Liver (tissue), 3 donors: Measurements from ENCODE around the gene CARD14.

Experiments used
- EGR1 ChIP-seq, 2 donors: IDR thresholded peaks; 2 replicates each; pipeline ENCODE4 v1.6.1; 2016 to 2018; ENCODE audit warnings: antibody characterized with exemption in 2 of 2, low read depth in 2 of 2
- FOXA1 ChIP-seq: IDR thresholded peaks from 2 replicates; pipeline ENCODE4 v1.6.1; 2016; ENCODE audit warnings: antibody characterized with exemption
- GABPA ChIP-seq, 2 donors: IDR thresholded peaks in 1 of 2; conservative IDR thresholded peaks in 1 of 2; 2 replicates each; pipeline ENCODE4 v1.6.1; 2016; ENCODE audit warnings: antibody characterized with exemption in 2 of 2, mild to moderate bottlenecking in 1 of 2, moderate library complexity in 1 of 2
- NR2F2 ChIP-seq: IDR thresholded peaks from 2 replicates; pipeline ENCODE4 v1.6.1; 2016; ENCODE audit warnings: antibody characterized with exemption
- RAD21 ChIP-seq, 2 donors: IDR thresholded peaks; 2 replicates each; pipeline ENCODE4 v1.6.1; 2016; ENCODE audit warnings: antibody characterized with exemption in 2 of 2, mild to moderate bottlenecking in 2 of 2
- REST ChIP-seq: IDR thresholded peaks from 2 replicates; pipeline ENCODE4 v1.6.1; 2016; ENCODE audit warnings: antibody characterized with exemption, mild to moderate bottlenecking
- RXRA ChIP-seq, 2 donors: IDR thresholded peaks; 2 replicates each; pipeline ENCODE4 v1.6.1; 2017 to 2018; ENCODE audit warnings: antibody characterized with exemption in 2 of 2, mild to moderate bottlenecking in 1 of 2
- SP1 ChIP-seq: IDR thresholded peaks from 2 replicates; pipeline ENCODE4 v1.6.1; 2018; ENCODE audit warnings: antibody characterized with exemption, mild to moderate bottlenecking
- TAF1 ChIP-seq: conservative IDR thresholded peaks from 2 replicates; pipeline ENCODE4 v1.6.1; 2016; ENCODE audit warnings: antibody characterized with exemption, mild to moderate bottlenecking
- YY1 ChIP-seq: IDR thresholded peaks from 2 replicates; pipeline ENCODE4 v1.6.1; 2016; ENCODE audit warnings: antibody characterized with exemption, mild to moderate bottlenecking
- TF ChIP-seq, protein P1 (sequence below): fragments of 150-350 bp; IDR thresholded peaks from 2 replicates; pipeline ENCODE4 v1.5.1; 2017; ENCODE audit warnings: improper control_type of control experiment, low read depth, low read length; ENCODE audit not compliant: missing input control
- TF ChIP-seq, protein P2 (sequence below): IDR thresholded peaks from 2 replicates; pipeline ENCODE4 v1.6.1; 2016; ENCODE audit warnings: antibody characterized with exemption
- TF ChIP-seq, protein P3 (sequence below): IDR thresholded peaks from 2 replicates; pipeline ENCODE4 v1.6.1; 2016; ENCODE audit warnings: antibody characterized with exemption
- TF ChIP-seq, protein P4 (sequence below): IDR thresholded peaks from 2 replicates; pipeline ENCODE4 v1.6.1; 2016; ENCODE audit warnings: antibody characterized with exemption
- donor health status: healthy.
- donor health status: healthy.

- TF ChIP-seq, protein P1, sequence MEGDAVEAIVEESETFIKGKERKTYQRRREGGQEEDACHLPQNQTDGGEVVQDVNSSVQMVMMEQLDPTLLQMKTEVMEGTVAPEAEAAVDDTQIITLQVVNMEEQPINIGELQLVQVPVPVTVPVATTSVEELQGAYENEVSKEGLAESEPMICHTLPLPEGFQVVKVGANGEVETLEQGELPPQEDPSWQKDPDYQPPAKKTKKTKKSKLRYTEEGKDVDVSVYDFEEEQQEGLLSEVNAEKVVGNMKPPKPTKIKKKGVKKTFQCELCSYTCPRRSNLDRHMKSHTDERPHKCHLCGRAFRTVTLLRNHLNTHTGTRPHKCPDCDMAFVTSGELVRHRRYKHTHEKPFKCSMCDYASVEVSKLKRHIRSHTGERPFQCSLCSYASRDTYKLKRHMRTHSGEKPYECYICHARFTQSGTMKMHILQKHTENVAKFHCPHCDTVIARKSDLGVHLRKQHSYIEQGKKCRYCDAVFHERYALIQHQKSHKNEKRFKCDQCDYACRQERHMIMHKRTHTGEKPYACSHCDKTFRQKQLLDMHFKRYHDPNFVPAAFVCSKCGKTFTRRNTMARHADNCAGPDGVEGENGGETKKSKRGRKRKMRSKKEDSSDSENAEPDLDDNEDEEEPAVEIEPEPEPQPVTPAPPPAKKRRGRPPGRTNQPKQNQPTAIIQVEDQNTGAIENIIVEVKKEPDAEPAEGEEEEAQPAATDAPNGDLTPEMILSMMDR = no peak
- TF ChIP-seq, protein P2, sequence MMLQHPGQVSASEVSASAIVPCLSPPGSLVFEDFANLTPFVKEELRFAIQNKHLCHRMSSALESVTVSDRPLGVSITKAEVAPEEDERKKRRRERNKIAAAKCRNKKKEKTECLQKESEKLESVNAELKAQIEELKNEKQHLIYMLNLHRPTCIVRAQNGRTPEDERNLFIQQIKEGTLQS = no peak
- TF ChIP-seq REST (no peak), FOXA1 (no peak), NR2F2 (no peak), GABPA (IDR thresholded peaks at IDR 0.05 in 1 of 2, conservative IDR thresholded peaks at IDR 0.05 in 1 of 2) (no peak), RAD21 (IDR thresholded peaks at IDR 0.05) (no peak), YY1 (no peak), RXRA (IDR thresholded peaks at IDR 0.05) (no peak), TAF1 (no peak), SP1 (no peak), EGR1 (IDR thresholded peaks at IDR 0.05; ENCODE audit: low read depth in 2 of 2) (no peak)
- TF ChIP-seq, protein P3, sequence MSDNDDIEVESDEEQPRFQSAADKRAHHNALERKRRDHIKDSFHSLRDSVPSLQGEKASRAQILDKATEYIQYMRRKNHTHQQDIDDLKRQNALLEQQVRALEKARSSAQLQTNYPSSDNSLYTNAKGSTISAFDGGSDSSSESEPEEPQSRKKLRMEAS = no peak
- TF ChIP-seq, protein P4, sequence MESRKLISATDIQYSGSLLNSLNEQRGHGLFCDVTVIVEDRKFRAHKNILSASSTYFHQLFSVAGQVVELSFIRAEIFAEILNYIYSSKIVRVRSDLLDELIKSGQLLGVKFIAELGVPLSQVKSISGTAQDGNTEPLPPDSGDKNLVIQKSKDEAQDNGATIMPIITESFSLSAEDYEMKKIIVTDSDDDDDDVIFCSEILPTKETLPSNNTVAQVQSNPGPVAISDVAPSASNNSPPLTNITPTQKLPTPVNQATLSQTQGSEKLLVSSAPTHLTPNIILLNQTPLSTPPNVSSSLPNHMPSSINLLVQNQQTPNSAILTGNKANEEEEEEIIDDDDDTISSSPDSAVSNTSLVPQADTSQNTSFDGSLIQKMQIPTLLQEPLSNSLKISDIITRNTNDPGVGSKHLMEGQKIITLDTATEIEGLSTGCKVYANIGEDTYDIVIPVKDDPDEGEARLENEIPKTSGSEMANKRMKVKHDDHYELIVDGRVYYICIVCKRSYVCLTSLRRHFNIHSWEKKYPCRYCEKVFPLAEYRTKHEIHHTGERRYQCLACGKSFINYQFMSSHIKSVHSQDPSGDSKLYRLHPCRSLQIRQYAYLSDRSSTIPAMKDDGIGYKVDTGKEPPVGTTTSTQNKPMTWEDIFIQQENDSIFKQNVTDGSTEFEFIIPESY = no peak
Measured at GRCh38 chr17:80248001-80248893, 78.4 kb downstream of the CARD14 start.
